GM12891 (cell line): ENCODE results near the gene SFN.

Experiments used
- POLR2A ChIP-seq: IDR thresholded peaks from 2 replicates; pipeline ENCODE4 v1.6.1; 2011; ENCODE audit warnings: low read depth, low read length, control low read depth
- POLR2AphosphoS5 ChIP-seq: IDR thresholded peaks from 2 replicates; pipeline ENCODE4 v1.6.1; 2011; ENCODE audit warnings: low read depth, low read length, control low read depth

GRCh38 chr1:26853156-26853555 lies 9.8 kb upstream of the SFN start:
- TF ChIP-seq POLR2A (no peak), POLR2AphosphoS5 (no peak)
